ENCODE measurements around the gene RAB11FIP4. TPM values are rescaled to one million over a fixed set of nuclear protein-coding genes. Genes with fewer than 3 reads are reported as not detected.

Gene RAB11FIP4
- total and polyA plus RNA-seq, 2 of the 8 experiments (the other 6 are each of a cell fraction or from before 2014, with no cell fraction given) = 21.7 to 53.2 TPM

- TF ChIP-seq ZNF274 (IDR thresholded peaks at IDR 0.05; ENCODE audit: borderline replicate concordance, extremely low read depth, low read length) (no peak), NANOG (IDR thresholded peaks at IDR 0.05; ENCODE audit: insufficient read depth, low read depth, low read length, poor library complexity, severe bottlenecking) (no peak), RFX5 (IDR thresholded peaks at IDR 0.05; ENCODE audit: borderline replicate concordance, low read depth, low read length) (no peak)
These were observed 42.0 kb upstream of the RAB11FIP4 start (continued) for GRCh38 chr17:31349454-31349853.
